ENCODE data around the gene ACOX2. TPM values are rescaled to one million over a fixed set of nuclear protein-coding genes. Genes with fewer than 3 reads are reported as not detected.

The ACOX2 gene
- total and polyA plus RNA-seq, 4 donors: 74.3 to 214 (median 141) TPM

DNA sequence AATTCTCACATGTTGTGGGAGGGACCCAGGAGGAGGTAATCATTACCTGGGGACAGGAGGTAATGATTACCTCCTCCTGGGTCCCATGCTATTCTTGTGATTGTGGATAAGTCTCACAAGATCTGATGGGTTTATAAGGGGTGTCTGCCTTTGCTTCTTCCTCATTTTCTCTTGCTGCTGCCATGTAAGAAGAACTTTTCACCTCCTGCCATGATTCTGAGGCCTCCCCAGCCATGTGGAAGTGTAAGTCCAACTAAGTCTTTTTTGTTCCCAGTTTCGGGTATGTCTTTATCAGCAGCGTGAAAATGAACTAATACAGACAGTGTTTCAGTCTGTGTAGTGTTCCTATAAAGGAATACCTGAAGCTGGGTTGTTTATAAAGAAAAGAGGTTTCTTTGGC is 58.2 kb downstream of the ACOX2 start:
- Histone ChIP-seq H3K4me1 (ENCODE audit: control insufficient read depth in 4 of 4, insufficient read depth in 4 of 4, low read length in 3 of 4) (peaks cover 5 to 22% (median 17%) of the 10 kb centered on the region in 4 donors), H3K27ac (ENCODE audit: low read depth in 1 of 2, low read length in 2 of 2) (no peak overlapping the region), H3K9ac (ENCODE audit: low read depth in 1 of 2, low read length in 2 of 2) (no peak overlapping the region), H3K27me3 (ENCODE audit: control insufficient read depth in 4 of 4, insufficient read depth in 4 of 4, low read length in 3 of 4) (no peaks in the 10 kb centered on the region), H3K4me3 (ENCODE audit: low read depth in 1 of 3, low read length in 3 of 3) (no peak overlapping the region), H3K9me3 (ENCODE audit: control insufficient read depth in 4 of 4, low read length in 3 of 4) (no peaks in the 10 kb centered on the region), H3K36me3 (ENCODE audit: control insufficient read depth in 4 of 4, insufficient read depth in 3 of 4, low read depth in 1 of 4, low read length in 3 of 4) (no peaks in the 10 kb centered on the region)
- TF ChIP-seq, protein P1, sequence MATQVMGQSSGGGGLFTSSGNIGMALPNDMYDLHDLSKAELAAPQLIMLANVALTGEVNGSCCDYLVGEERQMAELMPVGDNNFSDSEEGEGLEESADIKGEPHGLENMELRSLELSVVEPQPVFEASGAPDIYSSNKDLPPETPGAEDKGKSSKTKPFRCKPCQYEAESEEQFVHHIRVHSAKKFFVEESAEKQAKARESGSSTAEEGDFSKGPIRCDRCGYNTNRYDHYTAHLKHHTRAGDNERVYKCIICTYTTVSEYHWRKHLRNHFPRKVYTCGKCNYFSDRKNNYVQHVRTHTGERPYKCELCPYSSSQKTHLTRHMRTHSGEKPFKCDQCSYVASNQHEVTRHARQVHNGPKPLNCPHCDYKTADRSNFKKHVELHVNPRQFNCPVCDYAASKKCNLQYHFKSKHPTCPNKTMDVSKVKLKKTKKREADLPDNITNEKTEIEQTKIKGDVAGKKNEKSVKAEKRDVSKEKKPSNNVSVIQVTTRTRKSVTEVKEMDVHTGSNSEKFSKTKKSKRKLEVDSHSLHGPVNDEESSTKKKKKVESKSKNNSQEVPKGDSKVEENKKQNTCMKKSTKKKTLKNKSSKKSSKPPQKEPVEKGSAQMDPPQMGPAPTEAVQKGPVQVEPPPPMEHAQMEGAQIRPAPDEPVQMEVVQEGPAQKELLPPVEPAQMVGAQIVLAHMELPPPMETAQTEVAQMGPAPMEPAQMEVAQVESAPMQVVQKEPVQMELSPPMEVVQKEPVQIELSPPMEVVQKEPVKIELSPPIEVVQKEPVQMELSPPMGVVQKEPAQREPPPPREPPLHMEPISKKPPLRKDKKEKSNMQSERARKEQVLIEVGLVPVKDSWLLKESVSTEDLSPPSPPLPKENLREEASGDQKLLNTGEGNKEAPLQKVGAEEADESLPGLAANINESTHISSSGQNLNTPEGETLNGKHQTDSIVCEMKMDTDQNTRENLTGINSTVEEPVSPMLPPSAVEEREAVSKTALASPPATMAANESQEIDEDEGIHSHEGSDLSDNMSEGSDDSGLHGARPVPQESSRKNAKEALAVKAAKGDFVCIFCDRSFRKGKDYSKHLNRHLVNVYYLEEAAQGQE (IDR thresholded peaks at IDR 0.05): no peak
- no peak for TF ChIP-seq TAF1 (conservative IDR thresholded peaks at IDR 0.05)
- TF ChIP-seq FOXA1 (IDR thresholded peaks at IDR 0.05): no peak
- TF ChIP-seq, protein P2, sequence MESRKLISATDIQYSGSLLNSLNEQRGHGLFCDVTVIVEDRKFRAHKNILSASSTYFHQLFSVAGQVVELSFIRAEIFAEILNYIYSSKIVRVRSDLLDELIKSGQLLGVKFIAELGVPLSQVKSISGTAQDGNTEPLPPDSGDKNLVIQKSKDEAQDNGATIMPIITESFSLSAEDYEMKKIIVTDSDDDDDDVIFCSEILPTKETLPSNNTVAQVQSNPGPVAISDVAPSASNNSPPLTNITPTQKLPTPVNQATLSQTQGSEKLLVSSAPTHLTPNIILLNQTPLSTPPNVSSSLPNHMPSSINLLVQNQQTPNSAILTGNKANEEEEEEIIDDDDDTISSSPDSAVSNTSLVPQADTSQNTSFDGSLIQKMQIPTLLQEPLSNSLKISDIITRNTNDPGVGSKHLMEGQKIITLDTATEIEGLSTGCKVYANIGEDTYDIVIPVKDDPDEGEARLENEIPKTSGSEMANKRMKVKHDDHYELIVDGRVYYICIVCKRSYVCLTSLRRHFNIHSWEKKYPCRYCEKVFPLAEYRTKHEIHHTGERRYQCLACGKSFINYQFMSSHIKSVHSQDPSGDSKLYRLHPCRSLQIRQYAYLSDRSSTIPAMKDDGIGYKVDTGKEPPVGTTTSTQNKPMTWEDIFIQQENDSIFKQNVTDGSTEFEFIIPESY (IDR thresholded peaks at IDR 0.05): no peak
- TF ChIP-seq, protein P3, sequence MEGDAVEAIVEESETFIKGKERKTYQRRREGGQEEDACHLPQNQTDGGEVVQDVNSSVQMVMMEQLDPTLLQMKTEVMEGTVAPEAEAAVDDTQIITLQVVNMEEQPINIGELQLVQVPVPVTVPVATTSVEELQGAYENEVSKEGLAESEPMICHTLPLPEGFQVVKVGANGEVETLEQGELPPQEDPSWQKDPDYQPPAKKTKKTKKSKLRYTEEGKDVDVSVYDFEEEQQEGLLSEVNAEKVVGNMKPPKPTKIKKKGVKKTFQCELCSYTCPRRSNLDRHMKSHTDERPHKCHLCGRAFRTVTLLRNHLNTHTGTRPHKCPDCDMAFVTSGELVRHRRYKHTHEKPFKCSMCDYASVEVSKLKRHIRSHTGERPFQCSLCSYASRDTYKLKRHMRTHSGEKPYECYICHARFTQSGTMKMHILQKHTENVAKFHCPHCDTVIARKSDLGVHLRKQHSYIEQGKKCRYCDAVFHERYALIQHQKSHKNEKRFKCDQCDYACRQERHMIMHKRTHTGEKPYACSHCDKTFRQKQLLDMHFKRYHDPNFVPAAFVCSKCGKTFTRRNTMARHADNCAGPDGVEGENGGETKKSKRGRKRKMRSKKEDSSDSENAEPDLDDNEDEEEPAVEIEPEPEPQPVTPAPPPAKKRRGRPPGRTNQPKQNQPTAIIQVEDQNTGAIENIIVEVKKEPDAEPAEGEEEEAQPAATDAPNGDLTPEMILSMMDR (IDR thresholded peaks at IDR 0.05; ENCODE audit: low read depth, low read length, missing input control): no peak
- TF ChIP-seq, protein P4, sequence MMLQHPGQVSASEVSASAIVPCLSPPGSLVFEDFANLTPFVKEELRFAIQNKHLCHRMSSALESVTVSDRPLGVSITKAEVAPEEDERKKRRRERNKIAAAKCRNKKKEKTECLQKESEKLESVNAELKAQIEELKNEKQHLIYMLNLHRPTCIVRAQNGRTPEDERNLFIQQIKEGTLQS (IDR thresholded peaks at IDR 0.05): no peak
- TF ChIP-seq YY1 (IDR thresholded peaks at IDR 0.05): no peak
- no peak for TF ChIP-seq NR2F2 (IDR thresholded peaks at IDR 0.05)
- no peak for TF ChIP-seq HNF4A (conservative IDR thresholded peaks at IDR 0.05)
- DNase-seq (ENCODE audit: low spot score): no peak
- WGBS: 93% methylated on average over 2 of the region's 2 CpGs

DNA sequence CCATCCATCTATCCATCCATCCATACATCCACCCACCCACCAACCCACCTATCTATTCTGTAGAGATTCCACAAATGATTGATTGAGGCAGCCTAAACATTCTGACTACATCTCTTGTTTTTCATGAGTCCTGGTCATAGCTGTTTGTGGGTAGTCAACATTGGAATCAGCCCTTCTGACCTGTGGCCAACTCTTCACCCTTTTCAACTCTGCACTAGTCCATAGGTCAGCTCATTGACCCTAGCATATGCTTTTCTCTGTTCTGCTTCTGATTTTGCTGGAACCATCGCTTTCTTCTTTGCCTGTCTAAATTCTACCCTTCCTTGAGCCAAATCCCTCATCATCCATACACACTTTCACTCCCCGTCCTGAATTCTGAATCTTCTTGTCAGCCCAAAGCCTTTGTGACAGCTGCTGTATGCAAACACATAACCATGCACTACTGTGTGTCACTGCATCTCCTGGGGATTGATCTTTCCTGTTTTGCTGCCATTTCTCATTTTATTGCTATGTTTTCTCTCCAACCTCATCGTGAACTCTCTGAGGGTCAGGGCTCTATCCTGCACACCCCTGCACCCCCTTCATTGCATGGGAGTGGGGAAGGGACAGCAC is 61.9 kb downstream of the ACOX2 start:
- peak overlapping the region; percentile 55 to 77 for H3K27ac ChIP-seq (ENCODE audit: low read depth in 1 of 2, low read length in 2 of 2)
- TF ChIP-seq, protein P1 (IDR thresholded peaks at IDR 0.05): peak; percentile 54
- TF ChIP-seq, protein P5, sequence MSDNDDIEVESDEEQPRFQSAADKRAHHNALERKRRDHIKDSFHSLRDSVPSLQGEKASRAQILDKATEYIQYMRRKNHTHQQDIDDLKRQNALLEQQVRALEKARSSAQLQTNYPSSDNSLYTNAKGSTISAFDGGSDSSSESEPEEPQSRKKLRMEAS (IDR thresholded peaks at IDR 0.05): peak; percentile 97
- TF ChIP-seq EGR1 (IDR thresholded peaks at IDR 0.05; ENCODE audit: low read depth in 2 of 2) (no peak), FOXA2 (IDR thresholded peaks at IDR 0.05) (peak; percentile 86), YY1 (IDR thresholded peaks at IDR 0.05) (peak; percentile 81), FOXA1 (IDR thresholded peaks at IDR 0.05) (peak; percentile 81), TAF1 (conservative IDR thresholded peaks at IDR 0.05) (no peak), SP1 (IDR thresholded peaks at IDR 0.05) (peak; percentile 96), NR2F2 (IDR thresholded peaks at IDR 0.05) (peak; percentile 98), HNF4G (IDR thresholded peaks at IDR 0.05) (peak; percentile 100), GABPA (IDR thresholded peaks at IDR 0.05 in 1 of 2, conservative IDR thresholded peaks at IDR 0.05 in 1 of 2) (no peak), RXRA (IDR thresholded peaks at IDR 0.05) (peak; percentile 100)
- TF ChIP-seq, protein P3 (IDR thresholded peaks at IDR 0.05; ENCODE audit: low read depth, low read length, missing input control): no peak
- TF ChIP-seq, protein P4 (IDR thresholded peaks at IDR 0.05): peak; percentile 44

More for the DNA sequence above, 61.9 kb downstream of the ACOX2 start:
- Histone ChIP-seq H3K27me3 (ENCODE audit: control insufficient read depth in 4 of 4, insufficient read depth in 4 of 4, low read length in 3 of 4) (no peaks in the 10 kb centered on the region), H3K4me1 (ENCODE audit: control insufficient read depth in 4 of 4, insufficient read depth in 4 of 4, low read length in 3 of 4) (peaks cover 21 to 44% (median 33%) of the 10 kb centered on the region in 4 donors), H3K9me3 (ENCODE audit: control insufficient read depth in 4 of 4, low read length in 3 of 4) (no peaks in the 10 kb centered on the region), H3K9ac (ENCODE audit: low read depth in 1 of 2, low read length in 2 of 2) (no peak overlapping the region), H3K4me3 (ENCODE audit: low read depth in 1 of 3, low read length in 3 of 3) (no peak overlapping the region), H3K36me3 (ENCODE audit: control insufficient read depth in 4 of 4, insufficient read depth in 3 of 4, low read depth in 1 of 4, low read length in 3 of 4) (no peaks in the 10 kb centered on the region)
- 31% methylated on average over 3 of the region's 3 CpGs for WGBS
- no peak for DNase-seq (ENCODE audit: low spot score)
